OCI-LY3 (cell line): ENCODE measurements around the gene STK32B.

Source experiments
- EZH2phosphoT487 ChIP-seq: fragments of 200-600 bp; shearing (Covaris generic); IDR thresholded peaks from 2 replicates; pipeline ENCODE4 v1.6.1; 2018; ENCODE audit warnings: antibody characterized with exemption, mixed run types, low read depth
- TF ChIP-seq, protein P1 (sequence below): fragments of 200-600, 300-600 bp; sonication (generic); IDR thresholded peaks from 2 replicates; pipeline ENCODE4 v1.5.1; 2014; ENCODE audit warnings: antibody characterized with exemption, low read length, low read depth

DNA sequence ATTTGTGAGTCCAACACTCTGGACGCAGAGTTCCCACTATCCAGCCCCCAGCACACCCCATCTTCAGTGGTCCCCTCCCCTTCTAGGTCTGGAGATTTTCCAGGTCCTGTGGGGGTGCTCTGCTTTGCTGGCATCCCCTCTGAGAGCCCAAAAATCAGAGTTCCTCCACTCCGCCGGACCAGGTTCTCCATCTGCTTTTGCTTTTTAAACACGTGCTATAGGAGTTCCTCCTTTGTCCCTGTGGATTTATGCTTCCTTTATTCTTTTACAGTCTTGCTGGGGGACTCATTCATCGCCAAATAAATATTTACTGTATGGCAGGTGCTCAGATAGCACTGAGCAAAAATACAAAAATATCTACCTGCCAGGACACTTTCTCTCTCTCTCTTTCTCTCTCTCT is 324.7 kb downstream of the STK32B start:
- TF ChIP-seq, protein P1, sequence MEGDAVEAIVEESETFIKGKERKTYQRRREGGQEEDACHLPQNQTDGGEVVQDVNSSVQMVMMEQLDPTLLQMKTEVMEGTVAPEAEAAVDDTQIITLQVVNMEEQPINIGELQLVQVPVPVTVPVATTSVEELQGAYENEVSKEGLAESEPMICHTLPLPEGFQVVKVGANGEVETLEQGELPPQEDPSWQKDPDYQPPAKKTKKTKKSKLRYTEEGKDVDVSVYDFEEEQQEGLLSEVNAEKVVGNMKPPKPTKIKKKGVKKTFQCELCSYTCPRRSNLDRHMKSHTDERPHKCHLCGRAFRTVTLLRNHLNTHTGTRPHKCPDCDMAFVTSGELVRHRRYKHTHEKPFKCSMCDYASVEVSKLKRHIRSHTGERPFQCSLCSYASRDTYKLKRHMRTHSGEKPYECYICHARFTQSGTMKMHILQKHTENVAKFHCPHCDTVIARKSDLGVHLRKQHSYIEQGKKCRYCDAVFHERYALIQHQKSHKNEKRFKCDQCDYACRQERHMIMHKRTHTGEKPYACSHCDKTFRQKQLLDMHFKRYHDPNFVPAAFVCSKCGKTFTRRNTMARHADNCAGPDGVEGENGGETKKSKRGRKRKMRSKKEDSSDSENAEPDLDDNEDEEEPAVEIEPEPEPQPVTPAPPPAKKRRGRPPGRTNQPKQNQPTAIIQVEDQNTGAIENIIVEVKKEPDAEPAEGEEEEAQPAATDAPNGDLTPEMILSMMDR, result no peak
- no peak for TF ChIP-seq EZH2phosphoT487
